ENCODE results near the gene ACAP2.

- no peak for TF ChIP-seq CTCF (IDR thresholded peaks at IDR 0.05; ENCODE audit: low read depth, low read length)
- no peak for TF ChIP-seq POLR2A (IDR thresholded peaks at IDR 0.05; ENCODE audit: extremely low read depth, insufficient read length)
- TF ChIP-seq, protein P1, sequence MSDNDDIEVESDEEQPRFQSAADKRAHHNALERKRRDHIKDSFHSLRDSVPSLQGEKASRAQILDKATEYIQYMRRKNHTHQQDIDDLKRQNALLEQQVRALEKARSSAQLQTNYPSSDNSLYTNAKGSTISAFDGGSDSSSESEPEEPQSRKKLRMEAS (IDR thresholded peaks at IDR 0.05; ENCODE audit: low read depth, low read length) = no peak
These were observed 45.3 kb downstream of the ACAP2 start for GRCh38 chr3:195397524-195397923.

Measured in NB4 (cell line).